GM15510 (cell line): ENCODE data around the gene USHBP1.

Source experiments
- POLR2A ChIP-seq: IDR thresholded peaks from 3 replicates; pipeline ENCODE4 v1.6.1; 2011; ENCODE audit warnings: borderline replicate concordance; ENCODE audit not compliant: insufficient read length; ENCODE audit errors: extremely low read depth

Gene USHBP1

DNA sequence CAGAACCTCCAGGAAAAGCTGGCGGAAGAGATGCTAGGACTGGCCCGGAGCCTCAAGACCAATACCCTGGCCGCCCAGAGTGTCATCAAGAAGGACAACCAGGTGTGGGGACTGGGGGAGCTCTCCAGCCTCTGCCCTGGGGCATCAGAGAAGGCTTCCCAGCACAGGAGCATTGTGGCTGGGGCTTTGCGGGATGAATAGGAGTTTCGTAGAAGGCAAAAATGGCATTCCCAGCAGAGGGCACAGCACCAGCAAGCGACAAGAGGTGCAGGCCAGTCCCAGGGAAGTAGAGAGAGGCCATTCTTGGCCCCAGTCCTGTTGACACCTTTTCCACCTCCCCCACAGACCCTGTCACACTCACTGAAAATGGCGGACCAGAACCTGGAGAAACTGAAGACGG, 45.3 kb downstream of the USHBP1 start:
- TF ChIP-seq POLR2A: no peak

DNA sequence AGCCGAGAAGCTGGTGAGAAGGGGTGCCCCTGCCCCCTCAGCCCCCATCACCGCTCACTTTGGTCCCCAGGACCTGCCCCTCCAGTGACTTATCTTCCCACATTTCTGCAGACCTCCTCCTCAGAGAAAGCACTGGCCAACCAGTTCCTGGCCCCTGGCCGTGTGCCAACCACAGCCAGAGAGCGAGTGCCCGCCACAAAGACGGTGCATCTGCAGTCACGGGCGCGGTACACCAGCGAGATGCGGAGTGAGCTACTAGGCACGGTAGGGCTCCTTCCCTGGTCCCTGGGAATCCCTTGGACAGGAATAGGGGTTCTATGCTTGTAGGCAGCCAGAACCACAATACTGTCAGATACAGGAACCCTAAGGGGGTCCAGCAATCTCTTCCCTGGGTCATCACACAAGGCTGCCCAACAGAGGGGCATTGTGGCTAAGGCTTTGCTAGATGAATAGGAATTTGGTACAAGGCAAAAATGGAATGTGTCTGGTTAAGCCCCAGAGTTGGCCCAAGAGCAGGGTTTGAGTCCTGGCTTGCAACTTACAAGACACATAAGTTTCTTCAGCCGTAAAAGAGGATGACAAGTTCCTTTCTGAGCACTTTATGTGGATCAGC, 48.4 kb downstream of the USHBP1 start:
- TF ChIP-seq POLR2A: no peak

GRCh38 chr19:17215127-17215971, 49.2 kb downstream of the USHBP1 start, which contains the start of gene USE1:
Gene USE1, plus strand, starts transcription at chr19:17215357. Its CDS starts 49 bp downstream, at chr19:17215406.
- TF ChIP-seq POLR2A: peak; percentile 83

- no peak for TF ChIP-seq POLR2A
These were observed 49.9 kb downstream of the USHBP1 start for GRCh38 chr19:17214508-17215126.

DNA sequence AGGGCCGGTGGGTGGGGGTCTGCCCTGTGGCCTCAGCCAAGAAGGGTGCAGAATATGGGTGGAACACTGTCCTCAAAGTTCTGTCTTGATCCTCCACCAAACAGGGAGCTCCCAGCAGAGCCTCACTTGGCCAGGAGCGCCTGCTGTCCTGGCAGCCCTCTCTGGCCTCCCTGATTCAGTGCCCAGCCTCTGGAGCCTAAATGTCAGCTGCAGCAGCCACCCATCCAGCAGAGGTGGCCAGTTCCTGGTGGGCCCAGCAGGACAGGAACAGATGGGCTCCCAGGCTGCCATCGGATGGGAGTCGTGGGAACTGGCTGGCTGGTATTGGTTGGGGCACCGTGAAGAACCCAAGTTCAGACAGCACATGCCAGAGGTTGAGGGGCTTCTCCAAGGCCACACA, 51.2 kb downstream of the USHBP1 start:
- TF ChIP-seq POLR2A: no peak

GRCh38 chr19:17211547-17212446, 52.7 kb downstream of the USHBP1 start:
- TF ChIP-seq POLR2A: no peak

GRCh38 chr19:17210296-17210695, 54.2 kb downstream of the USHBP1 start:
- TF ChIP-seq POLR2A: no peak

- no peak for TF ChIP-seq POLR2A
These were observed 55.2 kb downstream of the USHBP1 start for GRCh38 chr19:17209126-17210036.

DNA sequence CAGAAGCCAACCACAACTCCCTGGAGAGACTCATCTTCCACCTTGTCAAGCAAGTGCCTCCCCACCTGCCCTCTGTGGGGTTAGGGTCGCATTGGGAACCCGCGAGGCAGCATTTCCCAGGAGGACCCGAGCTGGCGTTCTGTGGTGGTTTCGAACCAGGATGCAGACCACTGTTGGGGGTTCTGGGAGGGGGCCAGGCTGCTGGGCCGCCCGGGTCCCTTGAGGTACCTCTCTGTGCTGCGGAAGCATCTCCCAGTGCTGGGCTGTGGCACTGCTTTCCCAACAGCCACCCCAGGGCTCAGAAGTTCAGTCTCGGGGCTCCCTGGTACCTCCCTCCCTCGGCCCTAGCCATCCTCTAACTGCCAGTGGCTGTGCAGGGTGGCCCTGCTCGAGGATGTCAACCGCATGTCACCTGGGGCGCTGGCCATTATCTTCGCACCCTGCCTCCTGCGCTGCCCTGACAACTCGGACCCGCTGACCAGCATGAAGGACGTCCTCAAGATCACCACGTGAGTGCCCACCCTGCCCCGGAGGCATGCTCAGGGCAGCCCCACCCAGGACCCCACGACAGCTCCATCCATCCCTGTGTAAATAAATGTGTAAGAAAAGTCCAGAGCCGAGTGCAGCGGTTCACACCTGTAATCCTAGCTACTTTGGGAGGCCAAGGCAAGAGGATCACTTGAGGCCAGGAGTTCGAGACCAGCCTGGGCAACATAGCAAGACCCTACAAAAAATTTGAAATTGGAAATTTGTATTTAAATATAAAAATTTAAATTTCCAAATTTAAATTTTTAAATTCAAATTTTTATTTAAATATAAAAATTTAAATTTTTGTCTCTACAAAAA, 57.6 kb downstream of the USHBP1 start:
- TF ChIP-seq POLR2A: no peak

DNA sequence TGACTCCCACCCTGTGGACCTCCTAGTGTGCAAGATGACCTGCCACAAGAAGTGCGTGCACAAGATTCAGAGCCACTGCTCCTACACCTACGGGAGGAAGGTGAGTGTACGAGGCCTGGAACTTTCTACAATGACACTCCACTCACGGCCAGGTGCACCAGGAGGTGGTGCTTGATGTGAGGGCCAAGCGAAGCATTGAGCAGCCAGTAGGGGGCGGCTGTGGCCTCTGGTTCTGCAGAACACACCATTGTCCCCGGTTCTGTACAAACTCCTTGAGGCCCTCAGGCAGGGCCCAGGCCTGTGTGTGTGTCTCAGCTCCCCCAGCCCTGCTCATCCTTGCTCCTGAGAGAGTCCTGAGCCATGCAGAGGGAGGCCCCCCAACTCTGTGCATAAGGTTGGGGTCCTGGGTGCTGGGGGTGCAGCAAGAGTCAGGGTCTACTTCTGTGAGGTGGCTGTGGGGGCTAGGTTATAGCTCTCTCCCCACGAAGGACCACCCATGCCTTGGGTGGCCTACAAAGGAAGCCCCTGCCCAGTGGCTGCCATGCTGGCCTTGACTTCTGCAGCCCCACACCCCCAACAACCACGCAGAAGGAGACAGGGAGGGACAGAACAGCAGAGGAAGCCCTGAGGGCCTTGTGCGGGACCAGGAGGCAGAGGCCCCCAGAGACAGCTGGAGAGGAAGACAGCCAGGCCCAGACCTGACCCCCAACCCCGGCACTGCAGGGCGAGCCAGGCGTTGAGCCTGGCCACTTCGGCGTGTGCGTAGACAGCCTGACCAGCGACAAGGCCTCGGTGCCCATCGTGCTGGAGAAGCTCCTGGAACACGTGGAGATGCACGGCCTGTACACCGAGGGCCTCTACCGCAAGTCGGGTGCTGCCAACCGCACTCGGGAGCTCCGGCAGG, 59.1 kb downstream of the USHBP1 start:
- no peak for TF ChIP-seq POLR2A

- TF ChIP-seq POLR2A: no peak
These were observed 61.8 kb downstream of the USHBP1 start for GRCh38 chr19:17202713-17203112.

DNA sequence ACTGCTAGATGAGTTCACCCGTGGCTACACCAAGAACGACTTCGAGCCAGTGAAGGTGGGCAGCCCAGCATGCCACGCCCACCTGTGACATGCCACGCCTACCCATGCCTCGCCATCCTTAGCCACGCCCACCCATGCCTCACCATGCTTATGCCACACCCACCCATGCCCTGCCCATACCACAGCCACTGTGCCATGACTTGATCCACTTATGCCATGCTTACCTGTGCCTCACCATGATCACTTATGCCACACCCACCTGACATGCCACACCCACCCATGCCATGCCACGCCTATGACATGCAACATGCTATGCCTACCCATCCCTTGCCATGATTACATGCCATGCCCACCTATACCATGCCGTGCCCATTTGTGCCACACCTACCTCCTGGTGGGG, 62.3 kb downstream of the USHBP1 start:
- no peak for TF ChIP-seq POLR2A
